OCI-LY1 (cell line): ENCODE results near the gene NFIX.

Source experiments
- EZH2 ChIP-seq: fragments of 200-600 bp; sonication (generic), shearing (Covaris generic); IDR thresholded peaks from 2 replicates; pipeline ENCODE4 v1.8.0; 2017; ENCODE audit warnings: borderline replicate concordance, mixed run types, mild to moderate bottlenecking, antibody characterized with exemption, low read length, moderate library complexity, mixed read lengths
- TF ChIP-seq, protein P1 (sequence below): fragments of 200-600 bp; sonication (generic), shearing (Covaris generic); IDR thresholded peaks from 2 replicates; pipeline ENCODE4 v1.5.1; 2017; ENCODE audit warnings: mild to moderate bottlenecking, antibody characterized with exemption, low read length, moderate library complexity, mixed read lengths

DNA sequence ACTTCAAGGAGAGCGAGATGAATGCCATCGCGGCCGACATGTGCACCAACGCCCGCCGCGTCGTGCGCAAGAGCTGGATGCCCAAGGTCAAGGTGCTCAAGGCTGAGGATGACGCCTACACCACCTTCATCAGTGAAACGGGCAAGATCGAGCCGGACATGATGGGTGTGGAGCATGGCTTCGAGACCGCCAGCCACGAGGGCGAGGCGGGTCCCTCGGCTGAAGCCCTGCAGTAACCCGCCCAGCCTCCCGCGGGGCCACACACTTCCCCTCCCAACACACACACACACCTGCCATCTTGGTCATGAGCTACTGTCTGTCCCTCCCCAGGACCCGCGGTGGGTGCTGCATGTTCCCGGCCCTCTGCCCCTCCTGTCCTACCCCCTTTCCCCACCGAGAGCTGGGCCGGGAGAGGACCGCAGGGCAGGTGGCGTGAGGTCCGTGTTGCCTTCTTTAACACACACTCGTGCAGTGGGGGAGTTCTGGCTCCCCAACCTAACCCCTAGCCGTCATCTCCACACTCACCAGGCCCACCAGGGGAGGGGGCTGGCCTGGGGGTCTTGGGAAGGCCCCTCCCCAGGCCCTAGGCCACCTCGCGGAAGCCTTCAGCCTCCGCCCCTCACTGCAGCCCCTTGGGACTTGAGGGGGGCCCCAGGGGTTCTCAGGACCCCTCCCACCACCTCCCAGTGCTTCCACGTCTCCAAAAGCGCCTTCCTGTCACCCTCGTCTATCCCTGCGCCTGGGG lies 143.1 kb downstream of the NFIX start:
- TF ChIP-seq, protein P1, sequence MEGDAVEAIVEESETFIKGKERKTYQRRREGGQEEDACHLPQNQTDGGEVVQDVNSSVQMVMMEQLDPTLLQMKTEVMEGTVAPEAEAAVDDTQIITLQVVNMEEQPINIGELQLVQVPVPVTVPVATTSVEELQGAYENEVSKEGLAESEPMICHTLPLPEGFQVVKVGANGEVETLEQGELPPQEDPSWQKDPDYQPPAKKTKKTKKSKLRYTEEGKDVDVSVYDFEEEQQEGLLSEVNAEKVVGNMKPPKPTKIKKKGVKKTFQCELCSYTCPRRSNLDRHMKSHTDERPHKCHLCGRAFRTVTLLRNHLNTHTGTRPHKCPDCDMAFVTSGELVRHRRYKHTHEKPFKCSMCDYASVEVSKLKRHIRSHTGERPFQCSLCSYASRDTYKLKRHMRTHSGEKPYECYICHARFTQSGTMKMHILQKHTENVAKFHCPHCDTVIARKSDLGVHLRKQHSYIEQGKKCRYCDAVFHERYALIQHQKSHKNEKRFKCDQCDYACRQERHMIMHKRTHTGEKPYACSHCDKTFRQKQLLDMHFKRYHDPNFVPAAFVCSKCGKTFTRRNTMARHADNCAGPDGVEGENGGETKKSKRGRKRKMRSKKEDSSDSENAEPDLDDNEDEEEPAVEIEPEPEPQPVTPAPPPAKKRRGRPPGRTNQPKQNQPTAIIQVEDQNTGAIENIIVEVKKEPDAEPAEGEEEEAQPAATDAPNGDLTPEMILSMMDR: no peak
- TF ChIP-seq EZH2: no peak
